GM18526 (cell line): ENCODE measurements around the gene ACIN1.

Experiments used
- POLR2A ChIP-seq: IDR thresholded peaks from 3 replicates; pipeline ENCODE4 v1.6.1; 2011; ENCODE audit not compliant: insufficient read length; ENCODE audit errors: extremely low read depth

Gene ACIN1

DNA sequence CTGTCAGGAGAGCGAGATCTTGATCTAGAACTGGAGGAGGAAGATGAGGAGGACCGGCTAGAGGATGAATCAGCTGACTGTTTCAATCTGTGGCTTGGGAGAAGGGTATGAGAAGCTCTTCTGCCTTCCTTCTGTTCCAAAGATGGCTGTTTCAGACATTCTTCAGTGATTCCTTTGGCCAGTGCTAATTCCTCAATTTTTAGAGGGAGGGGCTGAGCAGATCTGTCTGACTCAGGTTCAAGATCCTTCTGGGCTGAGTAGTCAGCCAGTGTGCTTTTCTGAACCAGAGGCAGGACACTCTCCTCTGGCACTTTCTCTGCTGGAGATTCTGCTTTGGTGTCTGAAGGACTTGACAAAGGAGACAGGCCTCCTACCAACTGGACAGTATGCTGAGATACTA, 15.2 kb downstream of the ACIN1 start:
- no peak for TF ChIP-seq POLR2A

DNA sequence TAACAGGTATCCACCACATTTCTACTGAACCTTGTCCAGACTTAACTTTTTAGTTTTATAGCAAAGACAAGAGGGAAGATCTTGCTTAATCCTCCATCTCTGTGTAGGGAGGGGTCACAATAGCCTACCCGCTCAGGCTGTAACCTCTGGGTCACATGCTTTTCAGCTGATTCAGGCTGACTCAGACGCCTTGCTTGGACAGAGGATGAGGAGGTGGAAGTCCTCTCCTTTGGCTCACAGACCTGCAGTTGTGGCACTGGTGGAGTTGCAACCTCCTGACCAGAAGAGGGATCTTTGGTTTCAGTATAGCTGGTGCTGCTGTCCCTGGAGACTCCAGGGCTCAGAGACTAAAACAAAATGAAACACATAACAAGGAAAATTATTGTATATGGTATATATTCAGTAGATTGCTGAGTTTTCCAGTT, 16.2 kb downstream of the ACIN1 start:
- TF ChIP-seq POLR2A, result no peak

DNA sequence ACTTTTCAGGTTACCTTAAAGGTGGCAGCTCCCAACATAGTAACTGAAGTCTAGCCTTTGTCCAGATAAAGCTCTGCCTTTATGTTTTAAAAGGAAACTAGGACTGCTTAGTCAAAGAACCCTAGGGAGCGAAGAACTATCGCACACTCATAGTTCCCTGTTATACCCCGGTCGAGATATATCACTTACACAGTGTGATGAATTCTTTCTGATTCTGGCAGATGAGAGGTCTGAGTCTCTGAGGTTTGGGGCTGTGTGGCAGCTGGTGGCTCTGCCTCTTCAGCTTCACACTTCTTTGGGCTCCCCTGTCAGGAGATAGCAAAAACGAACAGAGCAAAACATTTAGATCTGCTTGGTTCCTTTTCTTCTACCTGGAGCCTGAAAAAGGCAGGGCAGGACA, 17.0 kb downstream of the ACIN1 start:
- no peak for TF ChIP-seq POLR2A

DNA sequence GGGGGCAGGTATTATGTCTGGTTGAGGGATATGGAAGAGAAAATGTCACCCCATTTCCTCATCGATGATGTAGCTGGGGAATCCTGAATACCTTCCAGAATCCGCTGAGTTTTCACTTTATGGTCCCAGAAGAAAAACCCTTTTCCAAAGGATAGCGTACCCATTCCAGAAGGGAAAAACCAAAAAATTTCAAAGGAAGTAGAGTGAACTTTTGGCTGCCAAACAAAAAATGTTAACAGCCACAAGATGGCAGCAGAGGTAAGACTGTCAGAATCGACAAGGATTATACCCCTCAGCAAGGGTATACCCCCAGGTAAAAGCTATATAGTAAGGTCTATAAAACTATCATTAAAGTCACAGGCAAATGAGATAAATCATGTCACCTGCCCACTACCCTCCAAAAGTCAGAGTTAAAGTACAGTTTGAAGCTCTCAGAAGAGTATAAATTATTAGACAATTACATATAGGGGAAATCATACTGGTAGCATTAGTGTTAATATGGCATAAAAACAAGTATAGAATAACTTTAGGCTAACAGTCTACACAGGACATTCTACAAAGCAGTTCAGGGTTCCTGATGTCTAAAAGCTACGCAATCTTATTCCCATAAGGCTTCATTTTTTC, 18.0 kb downstream of the ACIN1 start:
- no peak for TF ChIP-seq POLR2A

DNA sequence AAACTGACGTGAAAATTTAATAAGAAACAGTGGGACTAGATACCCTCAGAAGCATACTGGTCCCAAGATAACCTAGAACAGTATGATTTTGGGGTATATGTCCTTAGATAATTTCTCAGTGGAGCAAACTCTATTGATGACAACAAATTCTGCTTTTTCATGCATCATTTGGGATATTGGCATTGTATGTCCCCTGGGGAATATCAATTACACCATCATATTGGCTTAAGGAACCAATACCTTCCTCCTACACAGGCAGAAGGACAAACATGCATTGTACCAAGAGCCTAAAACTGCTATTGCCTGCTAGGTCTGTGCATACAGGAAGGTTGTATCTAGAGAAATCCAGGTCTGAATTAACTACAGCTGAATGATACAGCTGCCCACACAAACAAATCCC, 20.0 kb downstream of the ACIN1 start:
- no peak for TF ChIP-seq POLR2A

DNA sequence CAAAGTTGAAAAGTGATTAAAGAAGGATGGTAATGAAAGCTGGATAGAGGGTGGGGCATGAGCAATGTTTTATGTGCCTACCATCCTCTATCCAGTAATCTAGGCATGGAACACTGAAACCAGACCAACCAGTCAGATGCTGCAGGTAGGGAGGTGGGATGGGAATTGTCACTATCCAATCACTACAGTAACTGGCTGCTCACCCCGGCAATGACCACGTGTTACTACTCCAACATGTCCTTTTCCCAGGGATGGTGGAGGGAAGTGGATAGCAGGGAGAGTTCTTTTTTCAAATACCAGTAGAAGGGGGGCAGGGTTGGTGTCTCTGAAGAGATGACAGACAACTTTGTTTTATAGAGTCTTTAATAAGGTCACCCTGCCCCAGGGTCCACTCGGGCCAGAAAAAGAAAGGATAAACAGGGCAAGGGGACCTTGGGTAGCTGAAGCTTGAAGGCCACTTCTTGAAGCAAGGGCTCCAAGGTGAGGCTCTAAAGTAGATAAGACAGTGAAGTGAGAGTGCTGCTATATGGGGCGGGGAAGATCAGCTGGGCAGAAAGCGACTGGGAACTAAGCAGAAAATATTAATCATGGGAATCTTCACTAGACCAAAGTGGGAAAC, 22.9 kb downstream of the ACIN1 start:
- TF ChIP-seq POLR2A, result no peak

DNA sequence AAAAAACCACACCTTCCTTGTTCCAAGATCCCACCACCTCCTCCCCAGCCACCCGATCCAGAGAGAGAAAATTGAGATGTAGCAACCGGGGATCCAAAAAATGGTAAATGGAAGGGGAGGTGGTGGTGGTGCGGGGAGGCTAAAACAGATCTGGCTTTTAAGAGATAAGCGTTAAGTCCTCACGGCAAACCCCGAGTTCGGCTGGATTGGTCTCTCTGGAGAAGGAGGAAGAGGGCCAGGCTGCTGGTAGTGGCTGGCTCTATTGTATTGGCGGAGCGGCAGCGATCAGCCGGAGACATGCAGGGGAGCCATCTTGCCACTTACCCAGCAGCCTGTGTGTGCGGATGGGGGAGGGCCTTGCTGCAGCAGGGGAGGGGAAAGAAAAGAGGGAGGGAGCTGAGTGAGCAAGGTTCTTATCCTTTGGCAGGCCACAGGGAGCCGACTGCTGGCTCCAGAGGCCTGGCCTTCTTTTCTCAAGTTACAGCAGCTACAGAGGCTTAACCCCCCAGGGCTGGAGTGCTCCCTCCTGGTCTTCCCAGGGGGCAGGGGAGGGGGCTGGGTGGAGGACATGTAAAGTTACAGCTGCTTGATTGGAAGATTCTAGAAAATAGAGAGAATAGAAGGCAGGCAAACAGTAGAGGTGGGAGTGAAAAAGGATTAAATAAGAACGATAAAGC, 23.6 kb downstream of the ACIN1 start:
- peak; percentile 80 for TF ChIP-seq POLR2A

DNA sequence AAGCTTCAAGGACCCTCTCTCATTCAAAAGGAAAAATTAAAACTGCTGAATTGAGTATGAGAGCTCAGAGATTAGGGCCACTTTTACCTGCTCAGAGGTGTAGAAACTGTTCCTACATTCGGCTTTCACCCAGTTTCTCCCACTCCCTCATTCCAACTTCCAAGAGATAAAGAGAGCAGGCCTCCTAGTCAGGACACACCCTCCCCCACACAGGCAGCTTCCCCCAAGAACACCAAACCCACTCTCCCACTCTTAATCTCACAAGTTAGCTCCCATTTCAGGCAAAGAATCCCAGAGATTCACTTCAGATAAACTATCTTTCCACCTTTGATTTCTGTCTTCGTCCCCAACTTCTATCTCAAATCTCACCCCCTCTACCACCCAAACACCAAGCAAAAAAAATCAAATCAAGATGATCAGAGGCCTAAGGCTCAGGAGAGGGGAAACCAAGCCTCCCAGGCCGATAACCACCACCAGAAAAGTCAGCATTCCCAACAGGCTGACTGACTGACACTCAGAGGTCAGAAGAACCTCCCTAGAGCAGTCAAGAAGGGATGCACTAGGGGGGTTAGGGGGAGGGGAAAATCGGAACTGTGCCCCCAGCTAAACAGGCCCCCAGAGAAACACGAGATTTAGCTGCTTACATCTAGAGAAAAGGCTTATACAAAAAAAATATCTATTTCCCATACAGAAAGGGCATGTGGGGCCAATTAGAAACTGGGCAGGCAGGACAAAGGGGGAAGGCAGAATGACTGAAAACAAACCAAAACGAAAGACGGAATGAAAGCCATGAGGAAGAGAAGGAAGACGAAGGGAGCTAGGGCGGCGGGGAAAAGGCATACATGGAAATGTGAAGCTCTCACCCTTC, 24.4 kb downstream of the ACIN1 start:
- no peak for TF ChIP-seq POLR2A

DNA sequence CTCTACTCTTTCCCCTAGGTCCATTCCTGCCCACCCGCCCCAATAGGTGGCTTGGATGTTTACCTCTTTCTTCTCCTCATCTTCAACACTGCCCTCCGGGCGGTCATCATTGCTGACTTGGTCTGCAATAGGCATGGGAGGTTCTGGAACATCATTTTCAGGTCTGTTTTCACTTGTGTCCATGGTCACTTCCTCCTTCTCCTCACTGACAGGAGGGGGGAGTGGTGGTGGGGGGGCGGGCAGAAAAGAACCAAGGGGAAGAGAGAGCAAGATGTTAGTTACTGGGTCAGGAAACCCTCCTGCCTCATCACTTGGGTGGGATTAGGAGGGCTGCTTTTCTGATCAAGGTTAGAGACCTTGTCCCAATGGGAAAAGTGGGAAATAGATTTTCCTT, 25.5 kb downstream of the ACIN1 start:
- no peak for TF ChIP-seq POLR2A

DNA sequence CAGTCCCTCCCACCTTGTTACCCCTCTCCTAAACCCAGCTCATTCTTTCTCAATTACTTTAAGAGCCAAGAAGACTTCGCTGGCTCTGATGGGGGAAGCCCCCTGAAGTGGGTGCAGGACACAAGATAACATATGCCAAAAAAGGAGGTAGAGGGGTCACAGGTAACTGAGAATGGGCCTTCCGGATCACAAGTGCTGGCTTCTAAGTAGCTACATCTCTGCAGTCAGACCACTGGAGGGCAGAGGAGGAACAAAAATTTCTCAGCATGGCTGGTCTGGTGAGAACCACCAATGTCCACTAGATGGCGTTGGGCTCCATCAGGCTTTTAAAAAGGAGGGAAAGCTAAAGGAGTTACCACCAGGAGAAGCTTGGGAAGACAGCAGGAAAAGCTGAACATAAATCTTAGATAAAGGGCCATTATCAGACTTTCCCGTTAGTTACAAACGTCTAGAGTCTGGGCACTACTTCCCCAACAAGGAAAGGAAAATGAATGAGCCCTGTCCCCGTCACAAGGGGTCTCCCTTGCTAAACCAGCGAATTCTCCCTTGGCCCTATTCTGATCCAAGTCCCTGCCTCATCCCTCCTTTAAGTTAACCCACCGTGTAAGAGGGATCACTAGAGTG, 26.0 kb downstream of the ACIN1 start:
- TF ChIP-seq POLR2A, result no peak

DNA sequence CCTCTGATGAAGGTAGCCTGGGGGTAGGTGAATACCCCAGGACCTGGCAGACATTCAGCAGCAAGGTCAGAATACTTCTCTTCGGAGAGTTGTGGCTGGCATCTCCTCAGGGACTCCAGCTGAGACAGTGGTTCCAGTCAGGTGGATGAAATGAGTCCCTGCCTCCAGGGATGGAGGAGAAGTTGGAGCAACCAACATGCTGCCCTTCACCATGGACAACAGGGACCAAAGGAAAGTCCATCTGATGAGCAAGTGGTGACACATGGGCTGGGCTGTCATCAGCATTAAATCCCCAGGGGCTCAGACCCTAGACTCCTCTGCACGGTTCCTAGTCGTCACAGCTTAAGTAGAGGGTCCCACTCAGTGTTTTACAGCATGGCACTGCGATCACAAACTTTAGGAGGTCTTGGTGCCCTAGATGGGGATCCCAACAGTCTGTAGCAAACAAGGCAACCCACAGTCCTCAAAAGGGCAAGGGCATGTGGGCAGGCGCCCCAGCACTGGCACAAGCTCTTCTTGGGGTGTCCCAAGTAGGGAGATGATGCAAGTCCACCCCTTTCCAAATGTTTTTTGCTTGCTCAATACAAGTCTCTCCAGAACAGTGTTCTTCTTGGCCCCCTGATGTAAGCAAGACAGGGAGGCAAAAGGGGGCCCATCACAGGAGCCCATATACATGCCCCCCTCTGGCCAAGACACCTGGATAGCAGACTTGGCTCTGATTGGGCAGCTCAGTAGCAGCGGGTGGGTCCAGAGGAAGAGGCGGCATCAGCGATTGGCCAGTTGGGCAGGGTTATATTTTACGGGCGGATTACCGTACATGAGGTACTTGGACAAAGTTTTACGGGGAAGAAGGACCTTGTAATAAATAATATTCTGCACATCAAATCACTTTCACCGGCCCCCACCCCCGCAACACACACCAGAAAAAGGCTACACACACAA, 26.8 kb downstream of the ACIN1 start:
- no peak for TF ChIP-seq POLR2A

DNA sequence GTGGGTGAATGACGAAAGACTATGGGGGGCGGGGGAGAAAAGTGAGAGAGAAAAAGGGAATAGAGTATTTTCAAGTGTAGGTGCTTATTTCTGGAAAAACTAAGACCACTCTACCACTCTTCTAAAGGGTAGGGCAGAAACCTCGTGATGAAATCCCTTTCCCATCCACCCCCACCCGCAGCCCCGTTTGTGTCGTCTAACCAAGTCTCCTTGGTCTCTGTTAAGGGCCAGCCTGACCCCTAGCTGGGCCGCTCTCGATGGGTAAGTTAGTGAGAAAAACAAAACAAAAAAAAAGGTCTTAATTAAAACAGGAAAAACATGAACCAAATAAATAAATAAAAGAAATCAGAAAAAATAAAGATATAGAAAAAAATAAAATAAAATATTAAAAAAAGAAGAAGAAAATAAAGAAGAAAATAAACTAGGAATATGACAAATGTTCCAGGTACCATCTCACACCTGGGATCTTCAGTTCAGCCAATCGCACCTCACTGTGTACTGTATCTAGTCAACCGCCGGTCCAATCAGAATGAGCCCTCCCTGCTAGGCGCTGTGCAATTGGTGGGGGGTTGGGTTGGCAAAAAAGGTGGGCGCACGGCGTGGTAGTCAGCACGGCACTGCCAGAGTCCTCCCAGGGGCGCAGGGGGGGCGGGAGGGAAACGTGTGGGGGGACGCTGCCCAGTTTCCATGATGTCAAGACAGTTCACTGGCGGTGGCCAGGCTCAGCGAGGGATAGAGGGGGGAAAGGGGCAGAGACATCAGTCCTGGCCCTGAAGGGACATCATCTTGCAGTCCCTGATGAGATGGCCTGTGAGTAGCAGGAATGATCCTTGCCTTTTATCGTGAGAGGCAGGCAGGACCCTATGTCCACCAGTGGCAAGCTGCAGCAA, 27.8 kb downstream of the ACIN1 start:
- TF ChIP-seq POLR2A, result no peak

DNA sequence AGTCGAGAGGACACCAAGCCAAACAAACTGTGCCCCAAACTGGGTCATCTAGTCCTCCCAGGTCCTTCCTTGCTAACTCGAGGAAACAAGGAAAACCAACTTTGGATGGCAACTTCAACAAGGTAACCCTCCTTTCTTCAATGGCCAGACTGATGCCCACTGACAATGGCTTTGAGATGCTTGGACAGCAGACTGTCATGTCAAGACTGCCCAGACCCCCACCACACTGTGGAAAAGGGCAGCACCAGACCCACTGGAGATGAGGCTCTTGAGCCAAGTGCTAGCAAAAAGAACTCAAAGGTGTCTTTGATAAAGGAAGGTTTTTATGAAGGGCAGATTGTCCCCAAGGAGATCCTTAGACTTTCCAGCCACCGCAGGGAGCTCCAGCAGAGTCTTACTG, 28.6 kb downstream of the ACIN1 start:
- no peak for TF ChIP-seq POLR2A

DNA sequence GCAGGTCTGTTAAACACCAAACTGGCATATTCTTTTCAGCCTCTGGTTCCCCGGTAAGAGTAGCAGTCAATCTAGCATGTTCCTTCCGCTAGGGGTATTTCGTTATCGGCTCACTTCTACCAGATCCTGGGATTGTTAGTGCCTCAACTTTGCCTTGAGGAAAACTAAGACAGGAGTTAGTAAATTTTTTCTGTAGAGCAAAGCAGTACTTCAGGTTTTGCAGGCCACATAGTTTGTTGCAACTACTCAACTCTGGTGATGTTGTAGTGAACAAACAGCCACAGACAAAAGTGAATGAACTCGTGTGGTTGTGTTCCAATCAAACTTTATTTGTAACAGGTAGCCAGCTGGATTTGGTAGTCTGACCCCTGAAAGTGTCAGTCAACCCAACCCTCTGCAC, 31.3 kb downstream of the ACIN1 start:
- TF ChIP-seq POLR2A, result no peak

DNA sequence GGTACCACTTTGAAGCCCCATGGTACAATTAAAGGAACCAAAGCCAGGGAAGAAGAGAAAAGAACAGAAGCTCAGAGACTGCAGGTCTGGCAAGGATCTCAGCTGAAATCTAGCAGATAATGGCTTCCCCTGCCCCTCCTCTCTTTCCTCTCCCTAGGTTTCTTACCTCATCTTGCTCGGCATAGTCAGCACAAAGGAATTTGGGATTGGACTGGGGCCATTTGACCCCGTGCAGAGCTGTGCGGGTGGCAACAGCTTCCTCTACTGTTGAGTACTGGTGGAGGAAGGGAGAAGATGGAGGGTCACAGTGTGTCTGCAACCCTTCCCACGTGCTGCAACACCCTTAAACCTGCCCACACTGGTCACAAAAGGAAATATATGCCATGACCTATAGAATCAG, 32.9 kb downstream of the ACIN1 start:
- TF ChIP-seq POLR2A, result no peak
